HEK293T (cell line): ENCODE measurements around the gene PTCH2.

Source experiments
- CTCF ChIA-PET: fragments of 350-600 bp; formaldehyde crosslinking; extraction: SDS; loops from one replicate; lab custom pipeline; 2021; ENCODE audit warnings: antibody characterized with exemption, inconsistent platforms; lab: Yijun Ruan, JAX
- POLR2A ChIA-PET: fragments of 350-600 bp; formaldehyde crosslinking; extraction: SDS; loops from one replicate; lab custom pipeline; 2020; ENCODE audit warnings: antibody characterized with exemption, inconsistent platforms; lab: Yijun Ruan, JAX
- DNase-seq: peaks from one replicate; pipeline ENCODE4 v3.0.0; 2012; ENCODE audit warnings: mixed read lengths; ENCODE audit errors: extremely low spot score
- ARNT ChIP-seq: fragments of 450-650 bp; IDR thresholded peaks from 2 replicates; pipeline ENCODE4 v1.6.1; 2017; ENCODE audit warnings: mild to moderate bottlenecking
- BHLHE40 ChIP-seq: fragments of 450-650 bp; IDR thresholded peaks from 2 replicates; pipeline ENCODE4 v1.6.1; 2016; ENCODE audit warnings: mild to moderate bottlenecking, moderate library complexity, borderline replicate concordance
- CTBP1 ChIP-seq: fragments of 450-650 bp; IDR thresholded peaks from 2 replicates; pipeline ENCODE4 v1.6.1; 2016; ENCODE audit warnings: borderline replicate concordance
- ELF4 ChIP-seq: fragments of 450-650 bp; IDR thresholded peaks from 2 replicates; pipeline ENCODE4 v1.6.1; 2017; ENCODE audit warnings: antibody characterized with exemption
- FOXA1 ChIP-seq: fragments of 450-650 bp; IDR thresholded peaks from 2 replicates; pipeline ENCODE4 v1.6.1; 2016; ENCODE audit warnings: mild to moderate bottlenecking
- FOXK2 ChIP-seq: fragments of 450-650 bp; IDR thresholded peaks from 2 replicates; pipeline ENCODE4 v1.6.1; 2016; ENCODE audit warnings: mild to moderate bottlenecking
- FOXM1 ChIP-seq: fragments of 450-650 bp; IDR thresholded peaks from 2 replicates; pipeline ENCODE4 v1.6.1; 2017; ENCODE audit warnings: mild to moderate bottlenecking, borderline replicate concordance
- HDGF ChIP-seq: fragments of 450-650 bp; IDR thresholded peaks from 2 replicates; pipeline ENCODE4 v1.6.1; 2017; ENCODE audit warnings: antibody characterized with exemption, borderline replicate concordance
- L3MBTL2 ChIP-seq: fragments of 450-650 bp; conservative IDR thresholded peaks from 2 replicates; pipeline ENCODE4 v1.6.1; 2016; ENCODE audit warnings: mild to moderate bottlenecking
- LEF1 ChIP-seq: fragments of 450-650 bp; IDR thresholded peaks from 2 replicates; pipeline ENCODE4 v1.6.1; 2017; ENCODE audit warnings: mild to moderate bottlenecking, borderline replicate concordance
- NFRKB ChIP-seq: fragments of 450-650 bp; IDR thresholded peaks from 2 replicates; pipeline ENCODE4 v1.6.1; 2016; ENCODE audit warnings: mild to moderate bottlenecking, moderate library complexity
- PKNOX1 ChIP-seq: fragments of 450-650 bp; IDR thresholded peaks from 2 replicates; pipeline ENCODE4 v1.6.1; 2016
- SP1 ChIP-seq: fragments of 450-650 bp; IDR thresholded peaks from 2 replicates; pipeline ENCODE4 v1.6.1; 2017
- SUZ12 ChIP-seq: fragments of 450-650 bp; IDR thresholded peaks from 2 replicates; pipeline ENCODE4 v1.6.1; 2016; ENCODE audit warnings: mild to moderate bottlenecking
- TARDBP ChIP-seq: fragments of 450-650 bp; IDR thresholded peaks from 2 replicates; pipeline ENCODE4 v1.6.1; 2016
- ZNF384 ChIP-seq: fragments of 450-650 bp; IDR thresholded peaks from 2 replicates; pipeline ENCODE4 v1.6.1; 2016

Gene PTCH2

GRCh38 chr1:44822981-44823451, 20.0 kb downstream of the PTCH2 start:
- DNase-seq, result no peak
- ChIA-PET CTCF (interaction anchor here (1.2 to 1.3 kb wide), 2 partner anchors 21 to 189 kb away, joined by 3 read pairs; partner anchors contain the start of gene UROD), POLR2A (interaction anchor here (0.9 to 6.8 kb wide), 4 partner anchors 15 to 101 kb away, joined by 3 to 137 read pairs (median 32); partner anchors contain the start of genes BTBD19, DYNLT4 and RNU5D-1)
- no peak for TF ChIP-seq CTBP1
- no peak for TF ChIP-seq SP1
- TF ChIP-seq BHLHE40, result no peak
- no peak for TF ChIP-seq HDGF
- TF ChIP-seq ARNT, result no peak
- TF ChIP-seq PKNOX1, result no peak
- TF ChIP-seq FOXK2, result no peak
- TF ChIP-seq L3MBTL2, result no peak
- TF ChIP-seq TARDBP, result no peak
- no peak for TF ChIP-seq NFRKB
- no peak for TF ChIP-seq FOXA1
- TF ChIP-seq LEF1, result no peak
- no peak for TF ChIP-seq FOXM1
- TF ChIP-seq ZNF384, result no peak
- TF ChIP-seq ELF4, result no peak
- TF ChIP-seq SUZ12, result no peak

- CTCF ChIA-PET, result interaction anchor here (0.6 to 1.3 kb wide), 3 partner anchors 20 to 525 kb away, joined by 3 read pairs; partner anchors contain the start of gene UROD
- TF ChIP-seq NFRKB, result no peak
- TF ChIP-seq HDGF, result no peak
- TF ChIP-seq PKNOX1, result no peak
- no peak for TF ChIP-seq FOXA1
- TF ChIP-seq ELF4, result no peak
- no peak for TF ChIP-seq LEF1
- no peak for TF ChIP-seq ARNT
- TF ChIP-seq FOXM1, result no peak
- TF ChIP-seq SP1, result no peak
- TF ChIP-seq BHLHE40, result no peak
- no peak for TF ChIP-seq SUZ12
- TF ChIP-seq ZNF384, result no peak
- TF ChIP-seq L3MBTL2, result no peak
- no peak for TF ChIP-seq TARDBP
- no peak for TF ChIP-seq CTBP1
- POLR2A ChIA-PET, result interaction anchor here (0.8 to 6.8 kb wide), 9 partner anchors 9 to 103 kb away, joined by 3 to 137 read pairs (median 10); partner anchors contain the start of genes BTBD19, DYNLT4, PLK3 and RNU5D-1
- DNase-seq, result no peak
Measured at GRCh38 chr1:44822131-44822701, 20.8 kb downstream of the PTCH2 start.

DNA sequence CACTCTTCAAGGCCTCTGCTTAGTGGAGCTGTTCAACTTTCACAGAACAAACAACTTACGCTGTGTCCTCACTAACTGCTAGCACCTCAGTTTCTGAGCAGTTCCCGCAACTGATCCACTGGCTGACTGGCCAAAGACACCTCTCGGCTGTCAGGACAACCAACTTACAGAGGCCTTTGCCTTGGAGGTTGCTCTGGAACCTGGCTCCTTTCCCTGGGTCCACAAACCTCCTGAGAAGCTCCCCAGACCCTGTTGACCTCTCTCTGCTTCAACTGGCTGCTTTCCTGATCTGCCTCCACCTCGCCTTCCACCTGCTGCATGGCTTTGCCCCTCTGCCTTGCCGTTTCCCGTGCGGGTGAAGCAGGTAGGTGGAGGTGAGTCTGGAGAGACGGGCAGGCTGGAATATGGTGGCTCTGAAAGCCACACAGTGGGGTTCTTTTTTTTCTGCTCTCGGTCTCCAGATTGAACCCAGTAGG, 21.8 kb downstream of the PTCH2 start:
- ChIA-PET CTCF (interaction anchor here (0.6 to 0.9 kb wide), 4 partner anchors 9 to 526 kb away, joined by 3 to 4 read pairs (median 3); no protein-coding TSS in a partner anchor), POLR2A (interaction anchor here (0.8 to 6.8 kb wide), 10 partner anchors 10 to 482 kb away, joined by 3 to 137 read pairs (median 7); partner anchors contain the start of genes BTBD19, DYNLT4, PLK3 and PTCH2)
- no peak for DNase-seq
- TF ChIP-seq ELF4 (no peak), BHLHE40 (no peak), HDGF (no peak), FOXM1 (no peak), NFRKB (no peak), TARDBP (no peak), PKNOX1 (no peak), L3MBTL2 (no peak), FOXA1 (no peak), ARNT (no peak), CTBP1 (no peak), SUZ12 (no peak), ZNF384 (no peak)

GRCh38 chr1:44820328-44821239, 22.5 kb downstream of the PTCH2 start:
- ChIA-PET POLR2A (interaction anchor here (1.0 to 6.8 kb wide), 10 partner anchors 10 to 520 kb away, joined by 3 to 137 read pairs (median 9); partner anchors contain the start of genes BTBD19, DYNLT4, EIF2B3 and MUTYH), CTCF (interaction anchor here (0.7 to 1.4 kb wide), 5 partner anchors 9 to 27 kb away, joined by 3 to 8 read pairs (median 4); partner anchors contain the start of gene PLK3)
- DNase-seq, result no peak
- no peak for TF ChIP-seq ARNT
- TF ChIP-seq PKNOX1, result no peak
- no peak for TF ChIP-seq ELF4
- no peak for TF ChIP-seq SP1
- TF ChIP-seq SUZ12, result no peak
- no peak for TF ChIP-seq TARDBP
- no peak for TF ChIP-seq L3MBTL2
- TF ChIP-seq FOXA1, result no peak
- no peak for TF ChIP-seq CTBP1
- no peak for TF ChIP-seq LEF1
- no peak for TF ChIP-seq FOXK2
- TF ChIP-seq FOXM1, result no peak
- no peak for TF ChIP-seq HDGF
- no peak for TF ChIP-seq ZNF384
- no peak for TF ChIP-seq BHLHE40
- TF ChIP-seq NFRKB, result no peak
